Left hindlimb (tissue), 1 donor: ENCODE results near the gene VPS9D1.
"Not testable (repeated sequence)": the region's sequence is repeated elsewhere in the genome, so short reads cannot be mapped to it uniquely, and the experiment has no call there.

Experiments
- DNase-seq: peaks from one replicate; pipeline ENCODE4 v3.0.0-alpha.2; 2018

Gene VPS9D1

DNA sequence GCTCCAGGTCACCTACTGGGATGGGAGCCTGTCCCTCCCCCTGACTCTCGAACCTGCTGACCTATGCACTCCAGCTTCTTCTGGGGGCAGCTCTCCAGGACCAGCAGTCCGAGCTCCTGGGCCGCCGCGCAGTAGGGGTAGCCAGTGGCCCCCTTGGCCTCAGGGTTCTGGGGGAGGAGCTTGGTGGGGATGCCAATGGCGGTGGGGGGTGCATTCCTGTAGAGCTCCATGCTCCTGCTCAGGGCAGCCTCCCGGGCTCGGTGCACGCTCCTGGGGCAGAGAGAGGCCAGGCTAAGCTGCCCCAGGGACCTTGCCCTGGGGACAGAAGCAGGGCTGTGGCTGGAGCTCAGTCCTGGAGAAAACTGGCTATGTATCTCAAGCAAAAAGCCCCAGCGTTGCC lies 11.5 kb downstream of the VPS9D1 start:
- no peak for DNase-seq

DNA sequence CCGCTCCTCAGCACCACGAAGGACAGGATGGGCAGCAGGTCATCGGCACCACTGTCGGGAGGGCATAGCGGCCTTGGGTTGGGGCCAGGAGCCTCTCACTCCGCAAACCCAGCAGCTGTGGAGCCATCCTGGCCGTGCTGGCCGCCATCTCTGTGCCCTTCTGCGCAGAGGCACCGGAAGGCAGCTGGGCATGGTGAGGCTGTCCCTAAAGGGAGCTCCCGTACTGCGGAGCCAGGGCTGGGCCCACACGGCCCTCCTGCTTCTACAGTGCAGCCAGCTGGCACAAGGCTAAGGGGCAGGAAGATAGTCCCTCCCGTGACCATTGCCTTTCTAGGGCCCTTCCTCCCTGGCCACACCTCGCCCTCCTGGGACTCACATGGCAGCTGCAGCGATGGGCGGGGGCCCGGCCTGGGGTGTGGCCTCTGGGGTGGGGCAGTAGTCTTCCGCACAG lies 12.2 kb downstream of the VPS9D1 start:
- DNase-seq: no peak

DNA sequence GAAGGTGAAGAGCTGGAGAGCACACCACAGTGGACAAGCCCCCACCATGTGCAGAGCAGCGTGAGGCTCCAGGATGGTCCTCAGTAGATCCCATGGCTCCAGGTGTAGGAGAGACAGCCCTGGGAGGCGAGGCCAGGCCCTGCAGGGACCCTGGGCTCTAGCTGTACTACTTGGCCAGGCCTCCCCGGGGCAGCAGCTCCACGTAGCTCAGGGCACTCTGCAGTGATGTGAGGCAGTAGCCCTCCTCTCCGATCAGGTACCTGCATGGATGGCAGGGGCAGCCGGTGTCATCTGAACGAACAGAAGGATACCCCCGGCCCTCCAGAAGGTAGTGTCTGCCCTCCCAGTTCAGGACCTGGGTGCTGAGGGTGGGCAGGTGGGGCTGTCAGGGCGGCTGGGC lies 13.0 kb downstream of the VPS9D1 start:
- no peak for DNase-seq

DNA sequence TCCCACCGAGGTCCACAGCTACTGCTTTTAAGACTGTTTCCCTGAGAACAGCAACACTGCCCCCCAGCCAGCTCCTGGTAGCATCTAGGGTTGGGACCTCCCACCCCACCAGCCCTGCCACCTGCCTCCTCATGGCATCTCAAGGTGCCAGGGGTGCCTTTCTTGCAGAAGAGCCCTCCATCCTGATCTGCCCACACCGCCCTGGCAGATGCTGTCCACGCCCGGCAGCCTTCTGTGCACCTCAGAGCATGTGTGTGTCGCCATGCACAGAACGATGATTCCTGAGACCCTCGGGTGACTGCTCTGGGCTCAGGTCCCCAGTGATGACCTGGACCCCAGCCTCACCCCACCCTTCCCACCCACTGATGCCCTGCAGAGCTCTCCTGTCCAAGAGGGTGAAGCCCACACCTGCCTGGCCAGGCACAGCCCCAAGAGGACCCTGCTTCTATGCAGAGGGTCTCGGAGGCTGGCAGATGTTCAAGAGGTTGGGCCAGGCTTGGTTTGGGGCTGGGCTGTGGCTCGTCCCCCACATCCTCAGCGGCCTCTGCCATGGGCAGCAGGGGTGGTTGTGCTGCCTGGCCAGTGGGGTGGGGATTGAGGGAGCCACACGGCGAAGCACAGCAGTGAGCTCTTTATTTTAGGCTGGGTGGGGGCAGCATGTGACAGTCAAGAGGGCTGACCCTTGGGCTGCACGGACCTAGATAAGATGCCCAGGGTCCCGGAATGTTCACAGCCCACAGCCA lies 14.0 kb downstream of the VPS9D1 start:
- no peak for DNase-seq

DNA sequence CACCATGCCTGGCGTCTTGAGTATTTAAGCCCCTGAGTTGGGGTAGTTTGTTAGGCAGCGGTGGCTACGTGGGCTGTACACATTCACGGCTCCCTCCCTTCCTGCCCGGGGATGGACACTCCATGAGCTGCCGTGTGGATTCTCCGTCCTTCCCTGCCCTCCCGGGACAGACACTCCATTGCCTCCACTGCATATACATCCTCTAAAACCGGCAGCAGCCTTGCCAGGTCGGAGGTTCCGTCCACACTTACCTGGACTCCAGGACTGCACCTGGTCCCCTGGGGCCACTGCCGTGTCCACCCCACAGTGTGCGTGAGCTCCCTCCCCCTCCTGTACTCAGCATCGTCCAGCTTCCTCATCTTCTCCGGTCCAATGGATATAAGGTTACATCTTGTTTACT lies 15.7 kb downstream of the VPS9D1 start:
- peak; percentile 27 for DNase-seq

DNA sequence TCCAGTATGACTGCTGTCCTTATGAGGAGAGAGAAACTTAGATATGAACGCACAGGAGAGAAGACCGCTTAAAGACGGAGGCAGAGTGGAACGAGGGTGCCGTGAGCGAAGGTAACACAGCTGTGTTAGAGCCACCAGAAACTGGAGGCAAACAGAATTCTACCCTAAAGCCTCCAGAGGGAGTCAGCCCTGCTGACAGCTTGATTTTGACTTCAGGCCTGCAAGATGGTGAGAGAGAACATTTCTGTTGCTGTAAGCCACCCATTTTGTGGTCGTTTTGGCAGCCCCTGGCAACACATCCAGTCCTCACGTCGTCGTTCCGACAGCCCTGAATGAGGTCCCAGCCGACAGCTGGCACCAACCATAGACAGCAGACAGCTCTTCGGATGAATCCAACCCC lies 16.4 kb downstream of the VPS9D1 start:
- no peak for DNase-seq

DNA sequence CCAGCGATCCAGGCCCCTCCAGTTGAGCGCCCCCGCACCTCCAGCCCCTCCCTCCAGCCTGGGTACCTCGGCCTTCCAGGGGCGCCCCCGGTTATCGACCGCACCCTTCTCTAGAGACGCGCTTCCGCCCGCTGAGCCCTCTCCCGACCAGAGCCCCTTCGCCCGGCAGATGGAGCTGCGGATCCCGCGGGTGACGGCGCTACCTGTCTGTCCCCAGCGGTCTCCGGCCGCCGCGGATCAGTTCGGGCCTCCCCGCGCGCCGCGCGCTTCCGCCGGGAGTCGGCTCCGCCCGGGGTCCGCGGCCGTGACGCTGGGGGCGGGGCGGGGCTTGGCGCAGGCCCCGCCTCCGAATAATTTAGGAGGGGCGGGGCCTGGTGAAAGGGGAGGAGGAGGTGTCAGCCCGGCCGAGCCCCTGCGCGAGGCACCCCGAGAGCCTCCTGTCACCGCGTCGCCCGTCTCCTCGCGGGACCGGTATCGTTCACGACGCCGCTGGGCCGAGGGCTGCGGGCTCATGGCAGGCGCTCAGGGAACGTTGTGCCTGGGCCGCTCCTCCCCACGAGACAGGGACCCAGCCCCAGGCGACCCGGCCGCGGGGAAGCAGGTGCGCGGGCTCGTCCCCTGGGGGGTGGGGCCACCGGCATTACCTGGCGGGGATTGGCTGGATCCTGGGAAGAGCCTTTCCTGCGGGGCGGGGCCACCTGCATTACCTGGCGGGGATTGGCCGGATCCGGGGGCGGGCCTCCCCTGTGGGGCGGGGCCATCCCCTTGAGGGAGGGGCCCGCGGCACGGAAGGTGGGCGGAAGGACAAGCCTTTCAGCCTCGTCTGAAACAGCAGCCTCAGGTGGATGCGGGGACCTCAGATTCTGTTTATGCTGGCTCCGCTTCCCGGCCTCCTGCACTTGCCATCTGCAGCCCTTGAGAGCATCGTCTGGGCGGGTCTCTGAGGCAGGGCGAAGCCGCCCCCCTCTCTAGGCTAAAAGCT lies 19.0 kb downstream of the VPS9D1 start, which contains the start of gene SPATA2L:
Gene SPATA2L, minus strand, starts transcription at position 281 of the 982 bp plus-strand sequence. CDS start 473 bp downstream, outside the sequence.
- DNase-seq: peak; percentile 82

DNA sequence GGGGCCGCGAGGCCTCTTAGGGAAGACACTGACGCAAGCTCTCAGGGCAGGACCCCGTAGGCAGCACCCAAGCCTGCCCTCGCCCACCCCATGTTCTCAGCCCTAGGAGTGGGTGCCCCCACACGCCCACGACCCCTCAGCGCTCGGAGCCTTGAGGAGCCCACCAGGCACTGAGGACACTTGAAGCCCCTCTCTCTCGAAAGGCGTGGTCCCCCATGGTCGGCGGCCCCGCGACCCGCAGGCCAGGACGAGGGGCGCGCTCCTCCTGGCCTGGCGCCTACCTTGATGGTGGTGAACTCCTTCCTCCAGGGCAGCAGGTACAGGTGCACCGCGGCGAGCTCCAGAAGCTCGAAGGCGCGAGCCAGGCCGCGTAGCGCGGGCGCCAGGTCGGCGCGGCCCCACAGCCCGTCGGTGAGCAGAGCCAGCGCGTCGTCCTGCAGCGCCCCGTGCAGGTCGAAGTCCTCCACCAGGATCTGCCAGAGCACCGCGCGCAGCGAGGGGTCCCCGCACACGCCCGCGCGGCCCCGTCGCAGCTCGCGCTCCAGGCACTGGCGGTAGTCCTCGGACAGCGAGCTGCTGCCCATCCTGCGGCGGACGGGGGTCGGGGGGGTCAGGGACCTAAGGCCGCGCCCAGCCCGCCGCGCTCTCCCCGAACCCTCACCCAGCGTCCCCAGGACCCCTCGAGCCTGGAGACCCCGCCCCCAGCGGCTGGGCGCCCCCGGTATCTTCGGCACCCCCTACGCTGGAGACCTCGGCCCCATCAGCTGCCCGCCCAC lies 19.9 kb downstream of the VPS9D1 start:
- peak; percentile 53 for DNase-seq

DNA sequence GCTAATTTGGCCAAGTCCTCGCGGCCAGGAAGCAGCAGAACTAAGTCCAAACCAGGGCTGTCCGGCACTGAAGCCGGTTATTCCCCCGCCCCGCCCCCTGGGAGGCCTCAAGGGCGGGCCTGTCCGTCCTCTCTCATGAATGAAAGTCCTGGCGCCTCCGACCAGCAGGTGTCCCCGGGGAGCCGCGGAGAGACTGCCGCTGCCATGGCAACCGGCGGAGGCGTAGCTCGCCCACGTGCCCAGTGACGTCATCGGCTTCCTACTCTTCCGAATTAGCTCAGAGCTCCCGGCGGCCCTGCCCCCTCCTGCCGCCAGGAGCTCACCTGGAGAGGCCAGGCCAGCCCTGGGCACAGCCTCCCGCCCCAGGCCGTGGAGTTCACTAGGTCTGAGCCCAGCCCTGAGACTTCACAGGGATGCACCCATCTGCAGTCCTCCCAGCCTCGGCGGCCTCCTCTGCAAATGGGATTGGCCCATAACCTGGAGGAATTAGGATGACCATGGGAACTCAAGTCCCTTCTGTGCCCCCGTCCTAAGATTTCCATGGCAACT lies 20.5 kb downstream of the VPS9D1 start:
- peak; percentile 94 for DNase-seq

DNA sequence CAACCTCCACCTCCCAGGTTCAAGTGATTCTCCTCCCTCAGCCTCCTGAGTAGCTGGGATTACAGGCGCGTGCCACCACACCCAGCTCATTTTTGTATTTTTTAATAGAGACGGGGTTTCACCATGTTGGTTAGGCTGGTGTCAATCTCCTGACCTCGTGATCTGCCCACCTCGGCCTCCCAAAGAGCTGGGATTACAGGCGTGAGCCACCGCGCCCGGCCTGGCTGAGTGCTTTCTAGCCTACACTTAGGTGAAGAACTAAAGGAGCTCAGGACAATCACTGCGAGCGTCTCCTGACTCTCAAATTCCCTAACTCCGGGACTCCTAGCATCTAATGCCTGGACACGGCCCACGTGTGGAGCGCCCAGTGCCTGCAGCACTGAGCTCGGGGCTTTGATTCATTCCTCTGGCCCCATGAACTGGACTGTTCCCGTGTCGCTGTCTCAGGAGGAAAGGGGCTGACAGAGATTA lies 21.0 kb downstream of the VPS9D1 start:
- not testable (repeated sequence) for DNase-seq

DNA sequence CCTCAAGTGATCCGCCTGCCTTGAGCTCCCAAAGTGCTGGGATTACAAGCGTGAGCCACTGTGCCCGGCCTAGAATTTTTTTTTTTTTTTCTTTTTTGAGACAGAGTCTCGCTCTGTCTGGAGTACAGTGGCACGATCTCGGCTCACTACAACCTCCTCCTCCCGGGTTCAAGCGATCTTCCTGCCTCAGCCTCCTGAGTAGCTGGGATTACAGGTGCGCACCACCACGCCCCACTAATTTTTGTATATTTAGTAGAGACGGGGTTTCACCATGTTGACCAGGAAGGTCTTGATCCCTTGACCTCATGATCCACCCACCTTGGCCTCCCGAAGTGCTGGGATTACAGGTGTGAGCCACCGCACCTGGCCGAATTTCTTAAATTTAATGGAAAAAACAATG lies 22.0 kb downstream of the VPS9D1 start:
- peak; percentile 15 for DNase-seq

DNA sequence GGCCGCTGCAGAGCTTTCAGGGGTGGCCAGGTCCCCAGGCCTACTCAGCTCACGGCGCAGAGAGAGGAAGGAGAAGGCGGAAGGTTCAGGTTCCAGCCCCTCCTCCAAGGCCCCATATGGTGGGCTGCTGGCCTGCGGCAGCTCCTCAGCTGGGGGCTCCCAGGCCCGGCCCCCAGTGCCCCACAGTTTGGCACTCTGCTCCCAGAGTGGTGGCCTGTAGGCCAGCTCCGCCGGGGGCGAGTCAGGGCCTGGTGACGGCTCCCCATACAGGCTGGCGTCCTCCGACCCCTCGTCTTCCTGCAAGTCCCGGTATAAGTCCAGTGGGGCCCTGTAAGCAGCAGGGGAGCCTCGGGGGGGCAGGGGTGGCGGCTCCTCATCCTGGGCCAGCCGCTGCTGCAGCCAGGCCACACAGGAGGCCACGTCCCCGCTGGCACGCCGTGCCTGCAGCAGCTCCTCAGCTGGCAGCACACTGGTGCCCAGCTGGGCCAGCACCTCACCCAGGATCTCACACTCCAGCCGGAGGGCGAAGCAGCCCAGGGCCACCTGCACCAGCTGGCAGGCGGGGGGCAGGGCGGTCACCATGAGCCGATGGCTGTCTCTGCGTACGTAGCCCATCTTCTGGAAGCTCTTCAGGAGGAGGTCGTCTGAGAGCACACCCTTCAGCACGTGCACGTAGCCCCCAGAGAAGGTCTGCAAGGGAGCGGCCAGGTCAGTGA lies 22.9 kb downstream of the VPS9D1 start:
- DNase-seq: peak; percentile 38

DNA sequence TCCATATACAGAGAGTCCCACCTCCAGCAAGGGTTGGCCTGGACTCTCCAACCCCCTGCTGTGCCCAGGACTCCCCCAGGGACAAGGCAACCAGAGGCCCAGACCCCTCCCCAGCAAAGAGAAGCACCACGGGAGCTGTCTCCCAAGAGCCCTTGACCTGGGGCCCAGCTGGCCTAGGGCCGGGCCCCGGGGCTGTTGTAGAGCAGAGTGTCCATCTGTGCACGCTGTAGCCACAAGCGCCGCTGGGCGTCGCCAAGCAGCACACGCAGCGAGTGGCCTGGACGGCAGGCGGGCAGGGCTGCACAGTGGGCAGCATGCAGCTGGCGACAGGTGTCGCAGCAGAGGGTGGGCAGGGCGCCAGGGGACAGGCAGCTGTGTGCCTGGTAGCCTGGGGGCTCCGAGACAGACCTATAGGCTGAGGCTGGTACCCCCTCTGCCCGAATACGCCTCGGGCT lies 23.5 kb downstream of the VPS9D1 start:
- peak; percentile 61 for DNase-seq

DNA sequence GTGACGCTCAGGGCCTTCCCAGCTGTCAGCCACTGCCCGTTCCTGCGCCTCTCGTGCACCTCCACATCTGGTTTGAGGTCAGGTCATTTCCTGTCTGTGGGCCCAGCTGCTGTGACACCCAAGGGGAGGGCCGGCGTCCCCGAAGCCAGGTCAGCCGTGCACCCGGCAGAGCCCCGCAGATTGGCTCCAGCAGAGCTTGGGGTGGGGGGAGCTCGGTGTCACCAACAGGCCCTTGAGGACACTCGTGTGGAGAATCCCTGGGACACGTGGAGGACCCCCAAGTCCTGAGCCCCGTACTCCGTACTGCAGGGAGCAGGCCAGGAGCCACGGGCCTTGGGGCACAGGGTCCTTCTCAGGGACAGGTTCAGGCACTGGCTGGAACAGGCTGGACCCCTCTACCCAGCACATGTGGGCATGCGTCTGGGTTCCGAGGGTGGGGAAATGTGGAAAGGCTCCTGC lies 24.0 kb downstream of the VPS9D1 start:
- DNase-seq: peak; percentile 31

DNA sequence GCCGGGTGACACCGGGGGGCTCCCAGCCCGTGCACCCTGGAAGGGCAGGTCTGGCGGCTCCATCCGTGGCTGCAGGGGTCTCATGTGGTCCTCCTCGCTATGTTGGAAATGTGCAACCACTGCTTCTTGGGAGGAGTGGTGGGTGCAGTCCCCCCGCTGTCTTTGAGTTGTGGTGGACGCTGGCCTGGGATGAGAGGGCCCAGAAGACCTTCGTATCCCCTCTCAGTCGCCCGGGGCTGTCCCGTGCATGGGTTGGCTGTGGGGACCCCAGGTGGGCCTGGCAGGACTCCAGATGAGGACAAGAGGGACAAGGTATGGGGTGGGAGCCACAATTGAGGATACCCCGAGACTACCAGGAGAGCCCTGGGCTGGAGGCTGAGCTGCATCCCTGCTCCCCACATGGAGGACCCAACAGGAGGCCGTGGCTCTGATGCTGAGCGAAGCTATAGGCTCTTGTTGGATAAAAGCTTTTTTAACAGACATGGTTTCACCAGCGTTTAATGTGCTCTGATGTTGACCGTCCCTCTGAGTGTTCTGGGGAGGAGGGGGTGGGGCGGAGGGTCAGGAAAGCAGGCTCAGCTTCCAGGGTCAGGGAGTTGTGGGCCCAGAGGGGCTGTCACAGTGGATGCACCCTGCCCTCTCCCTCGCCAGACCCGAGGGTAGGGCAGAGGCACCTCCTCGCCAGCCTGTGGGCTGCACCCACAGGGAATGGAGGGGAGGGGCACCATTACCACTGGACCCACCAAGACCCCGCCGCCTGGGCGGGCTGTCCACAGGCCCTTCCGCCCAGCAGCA lies 24.6 kb downstream of the VPS9D1 start:
- no peak for DNase-seq

DNA sequence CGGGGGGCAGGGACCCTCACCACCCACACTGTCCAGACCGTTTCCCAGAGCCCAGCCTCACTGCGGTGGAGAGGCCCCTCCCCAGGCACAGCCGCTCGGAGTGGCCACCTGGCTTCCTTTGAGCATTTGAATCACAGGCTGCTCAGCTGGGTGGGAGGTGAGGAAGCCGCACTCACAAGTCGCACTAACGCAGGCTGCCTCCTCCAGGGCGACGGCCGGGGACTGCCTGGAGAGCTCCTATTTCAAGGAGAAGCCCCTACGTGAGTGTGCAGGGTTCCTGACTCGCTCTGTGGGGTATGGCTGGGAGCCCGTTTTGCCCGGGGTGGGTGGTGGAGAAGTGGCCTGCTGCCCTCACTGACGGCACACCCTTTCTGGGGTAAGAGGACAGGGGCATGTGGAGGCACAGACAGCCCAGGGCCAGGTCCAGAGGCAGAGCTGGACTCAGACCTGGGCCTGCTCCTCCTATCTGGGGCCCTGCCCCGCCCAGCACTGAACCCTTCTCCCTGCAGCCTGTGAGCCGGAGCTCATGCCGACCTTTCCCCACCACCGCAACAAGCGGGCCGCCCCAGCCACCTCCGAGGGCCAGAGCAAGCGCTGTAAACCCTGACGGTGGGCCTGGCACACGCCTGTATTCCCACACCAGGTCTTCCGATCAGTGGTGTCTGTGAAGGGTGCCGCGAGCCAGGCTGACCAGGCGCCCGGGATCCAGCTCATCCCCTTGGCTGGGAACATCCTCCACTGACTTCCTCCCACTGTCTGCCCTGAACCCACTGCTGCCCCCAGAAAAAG lies 25.4 kb downstream of the VPS9D1 start:
- DNase-seq: peak; percentile 33

DNA sequence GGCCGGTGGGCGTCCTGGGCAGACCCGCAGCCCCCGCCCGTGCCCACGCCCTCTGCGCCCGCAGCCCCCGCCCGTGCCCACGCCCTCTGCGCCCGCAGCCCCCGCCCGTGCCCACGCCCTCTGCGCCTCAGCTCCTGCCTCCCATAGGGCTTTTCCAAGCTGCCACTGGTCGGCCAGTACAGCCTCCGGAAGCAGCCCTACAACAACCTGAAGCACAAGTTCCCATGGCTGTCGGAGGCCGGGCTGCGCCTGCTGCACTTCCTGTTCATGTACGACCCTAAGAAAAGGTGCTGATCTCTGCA lies 26.0 kb downstream of the VPS9D1 start:
- not testable (repeated sequence) for DNase-seq

DNA sequence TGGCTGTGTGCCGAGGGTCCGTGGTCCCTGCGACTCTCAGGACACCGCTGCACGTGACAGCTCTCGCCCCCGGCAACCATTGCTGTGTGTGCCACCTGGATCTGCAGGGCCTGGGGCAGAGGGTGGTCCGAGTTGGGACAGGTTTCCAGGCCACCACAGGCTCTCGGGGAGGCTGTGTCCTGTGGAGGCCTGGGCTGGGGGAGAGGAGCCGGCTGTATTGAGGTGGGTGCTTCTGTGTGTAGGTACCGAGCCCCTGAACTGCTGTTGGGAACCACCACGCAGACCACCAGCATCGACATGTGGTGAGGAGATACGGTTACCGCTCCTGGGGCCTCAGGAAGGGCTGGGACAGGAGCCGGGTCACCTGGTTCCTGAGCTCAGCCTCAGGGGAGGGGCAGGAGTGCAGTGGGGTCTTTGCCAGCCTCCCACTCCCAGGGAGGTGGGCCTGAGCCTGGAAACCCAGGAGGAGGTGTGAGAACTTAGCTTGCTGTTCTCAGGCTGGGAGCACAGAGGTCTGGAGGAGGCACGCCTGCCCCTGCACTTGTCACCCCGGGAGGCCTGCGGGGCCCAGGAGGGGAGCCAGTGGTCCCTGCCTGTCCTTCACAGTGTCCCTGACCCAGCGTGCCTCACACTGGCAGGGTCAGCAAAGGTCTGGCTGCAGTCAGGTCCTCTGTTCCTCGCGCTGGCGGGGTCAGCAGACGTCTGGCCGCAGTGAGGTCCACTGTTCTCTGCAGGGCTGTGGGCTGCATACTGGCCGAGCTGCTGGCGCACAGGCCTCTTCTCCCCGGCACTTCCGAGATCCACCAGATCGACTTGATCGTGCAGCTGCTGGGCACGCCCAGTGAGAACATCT lies 26.5 kb downstream of the VPS9D1 start:
- DNase-seq: no peak

DNA sequence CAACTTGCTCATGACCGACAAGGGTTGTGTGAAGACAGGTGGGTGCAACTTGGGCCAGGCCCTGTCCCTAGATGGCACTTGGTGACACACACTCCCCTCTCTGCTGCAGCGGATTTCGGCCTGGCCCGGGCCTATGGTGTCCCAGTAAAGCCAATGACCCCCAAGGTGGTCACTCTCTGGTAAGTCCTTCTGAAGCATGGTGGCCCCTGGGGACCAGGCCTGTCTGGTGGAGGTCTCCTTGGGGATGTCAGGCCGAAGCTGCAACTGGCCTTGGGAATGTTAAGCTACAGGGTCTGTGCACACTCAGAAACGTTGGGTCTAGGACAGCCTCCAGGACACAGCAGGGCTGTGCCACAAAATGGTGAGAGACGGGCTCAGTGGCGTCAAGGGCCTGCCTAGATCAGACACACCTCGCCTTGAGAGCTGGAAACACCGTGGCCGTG lies 27.4 kb downstream of the VPS9D1 start:
- DNase-seq: no peak
